Measurements from ENCODE around the gene ETNK2.

- TF ChIP-seq CREB1 (CRISPR knock-in tag; IDR thresholded peaks at IDR 0.05; ENCODE audit: low read depth): no peak
- no peak for TF ChIP-seq CTCF (conservative IDR thresholded peaks at IDR 0.05; ENCODE audit: low read depth in 2 of 2)
- TF ChIP-seq JUNB (IDR thresholded peaks at IDR 0.05; ENCODE audit: unreplicated experiment): no peak
- no peak for TF ChIP-seq EZH2 (IDR thresholded peaks at IDR 0.05; ENCODE audit: low read depth, unreplicated experiment)
Observed at GRCh38 chr1:204081164-204081790, 70.6 kb downstream of the ETNK2 start.
